ENCODE results near the gene DYDC1. TPM values are rescaled to one million over a fixed set of nuclear protein-coding genes. Genes with fewer than 3 reads are reported as not detected.

The DYDC1 gene
- total and polyA plus RNA-seq, 2 experiments from 2014 or later: not detected

- no peak overlapping the region for H3K4me2 ChIP-seq (ENCODE audit: unreplicated experiment)
- no peak for DNase-seq
- no peak overlapping the region for H3K4me3 ChIP-seq
- no peaks in the 10 kb centered on the region for H3K79me2 ChIP-seq (ENCODE audit: insufficient read depth)
- H3K9me3 ChIP-seq (ENCODE audit: low read depth): no peaks in the 10 kb centered on the region
- WGBS, 2 experiments (ENCODE audit: low coverage in 1 of 2, low lambda C conversion rate in 2 of 2, missing lambda C conversion rate in 2 of 2): 51 to 57% methylated on average over 5 of the region's 5 CpGs
- no peak overlapping the region for H3K27ac ChIP-seq
- H3K27me3 ChIP-seq (replicated peaks; ENCODE audit: insufficient read depth): peaks cover 24% of the 10 kb centered on the region
- no peaks in the 10 kb centered on the region for H3K4me1 ChIP-seq (ENCODE audit: insufficient read depth)
- TF ChIP-seq EZH2 (IDR thresholded peaks at IDR 0.05; ENCODE audit: insufficient read depth, poor library complexity, severe bottlenecking) (no peak), EZH2phosphoT487 (IDR thresholded peaks at IDR 0.05; ENCODE audit: insufficient read depth, low read depth) (no peak)
- no peaks in the 10 kb centered on the region for H3K9me2 ChIP-seq (ENCODE audit: insufficient read depth)
- H4K20me1 ChIP-seq (ENCODE audit: insufficient read depth): no peaks in the 10 kb centered on the region
- H2AFZ ChIP-seq: no peak overlapping the region
- no peak overlapping the region for H3K9ac ChIP-seq
- no peaks in the 10 kb centered on the region for H3K36me3 ChIP-seq (ENCODE audit: low read depth)
- H3F3A ChIP-seq (ENCODE audit: insufficient read depth): no peaks in the 10 kb centered on the region
- in situ Hi-C loops (cut with MboI): no loop called here
Measured at GRCh38 chr10:80288849-80289248, 67.7 kb downstream of the DYDC1 start.

Other genes starting within 250 kb of the DYDC1 start
- 8.8 and 19.6 TPM in 2 replicates for gene PLAC9, start 224.0 kb downstream of the DYDC1 start, total RNA-seq (2014; rRNA removed; shearing (Covaris generic))
- gene PLAC9, start 224.0 kb downstream of the DYDC1 start, polyA plus RNA-seq (2016; fragmentation: Nextera tagmentation; extraction: Ambion mirVana): 117 and 118 TPM in 2 replicates
- 116 and 121 TPM in 2 replicates for gene ANXA11, start 151.2 kb downstream of the DYDC1 start, total RNA-seq (2014; rRNA removed; shearing (Covaris generic))
- gene ANXA11, start 151.2 kb downstream of the DYDC1 start, polyA plus RNA-seq (2016; fragmentation: Nextera tagmentation; extraction: Ambion mirVana): 189 and 194 TPM in 2 replicates
- not detected in 2 replicates for gene MAT1A, start 67.1 kb downstream of the DYDC1 start, total RNA-seq (2014; rRNA removed; shearing (Covaris generic))
- gene MAT1A, start 67.1 kb downstream of the DYDC1 start, polyA plus RNA-seq (2016; fragmentation: Nextera tagmentation; extraction: Ambion mirVana): not detected in 2 replicates
- not detected in 2 replicates for gene DYDC2, start within 50 bp of the DYDC1 start, total RNA-seq (2014; rRNA removed; shearing (Covaris generic))
- not detected in 2 replicates for gene DYDC2, start within 50 bp of the DYDC1 start, polyA plus RNA-seq (2016; fragmentation: Nextera tagmentation; extraction: Ambion mirVana)
- not detected in 2 replicates for gene PRXL2A, start 51.8 kb upstream of the DYDC1 start, total RNA-seq (2014; rRNA removed; shearing (Covaris generic))
- gene PRXL2A, start 51.8 kb upstream of the DYDC1 start, polyA plus RNA-seq (2016; fragmentation: Nextera tagmentation; extraction: Ambion mirVana): 0.15 TPM in 1 of 2 replicates, not detected in the other
- 14.1 and 16.1 TPM in 2 replicates for gene TSPAN14, start 97.6 kb upstream of the DYDC1 start, total RNA-seq (2014; rRNA removed; shearing (Covaris generic))
- 22.9 and 23.7 TPM in 2 replicates for gene TSPAN14, start 97.6 kb upstream of the DYDC1 start, polyA plus RNA-seq (2016; fragmentation: Nextera tagmentation; extraction: Ambion mirVana)
- gene SH2D4B, start 181.1 kb upstream of the DYDC1 start, total RNA-seq (2014; rRNA removed; shearing (Covaris generic)): not detected in 2 replicates
- not detected in 2 replicates for gene SH2D4B, start 181.1 kb upstream of the DYDC1 start, polyA plus RNA-seq (2016; fragmentation: Nextera tagmentation; extraction: Ambion mirVana)